RWPE2 (cell line): ENCODE results near the gene WIZ.

Experiments used
- ATAC-seq: fragments of 200-7000 bp; cut with Tn5 transposase; 3 replicates; pipeline ENCODE4 v1.9.1; 2021; ENCODE audit warnings: low read depth
- DNase-seq: peaks from one replicate; pipeline ENCODE4 v3.0.0-alpha.2; 2020; ENCODE audit warnings: low spot score
- H3K27ac ChIP-seq: fragments of 450-650 bp; 2 replicates; pipeline ENCODE4 v1.5.1; 2017; ENCODE audit warnings: mild to moderate bottlenecking; ENCODE audit not compliant: poor library complexity, severe bottlenecking
- H3K27me3 ChIP-seq: fragments of 250-450 bp; sonication (Bioruptor Pico); 2 replicates; pipeline ENCODE4 v1.5.1; 2021; ENCODE audit warnings: mild to moderate bottlenecking, moderate library complexity; ENCODE audit not compliant: insufficient read depth, poor library complexity, severe bottlenecking
- H3K36me3 ChIP-seq: fragments of 250-450 bp; sonication (Bioruptor Pico); 2 replicates; pipeline ENCODE4 v1.5.1; 2020; ENCODE audit warnings: low read depth, mild to moderate bottlenecking, moderate library complexity
- H3K4me1 ChIP-seq: fragments of 250-450 bp; sonication (Bioruptor Pico); 2 replicates; pipeline ENCODE4 v1.5.1; 2021; ENCODE audit warnings: mild to moderate bottlenecking, moderate library complexity; ENCODE audit not compliant: insufficient read depth, poor library complexity, severe bottlenecking
- H3K4me3 ChIP-seq: fragments of 250-450 bp; sonication (Bioruptor Pico); 2 replicates; pipeline ENCODE4 v1.5.1; 2021; ENCODE audit warnings: mild to moderate bottlenecking, moderate library complexity; ENCODE audit not compliant: severe bottlenecking
- H3K9me3 ChIP-seq: fragments of 250-450 bp; sonication (Bioruptor Pico); 2 replicates; pipeline ENCODE4 v1.5.1; 2021; ENCODE audit warnings: mild to moderate bottlenecking, moderate library complexity; ENCODE audit not compliant: severe bottlenecking
- TF ChIP-seq, protein P1 (sequence below): fragments of 450-650 bp; IDR thresholded peaks from one replicate; pipeline ENCODE4 v1.5.1; 2017; ENCODE audit warnings: mild to moderate bottlenecking, moderate library complexity; ENCODE audit not compliant: poor library complexity, severe bottlenecking

Gene WIZ

DNA sequence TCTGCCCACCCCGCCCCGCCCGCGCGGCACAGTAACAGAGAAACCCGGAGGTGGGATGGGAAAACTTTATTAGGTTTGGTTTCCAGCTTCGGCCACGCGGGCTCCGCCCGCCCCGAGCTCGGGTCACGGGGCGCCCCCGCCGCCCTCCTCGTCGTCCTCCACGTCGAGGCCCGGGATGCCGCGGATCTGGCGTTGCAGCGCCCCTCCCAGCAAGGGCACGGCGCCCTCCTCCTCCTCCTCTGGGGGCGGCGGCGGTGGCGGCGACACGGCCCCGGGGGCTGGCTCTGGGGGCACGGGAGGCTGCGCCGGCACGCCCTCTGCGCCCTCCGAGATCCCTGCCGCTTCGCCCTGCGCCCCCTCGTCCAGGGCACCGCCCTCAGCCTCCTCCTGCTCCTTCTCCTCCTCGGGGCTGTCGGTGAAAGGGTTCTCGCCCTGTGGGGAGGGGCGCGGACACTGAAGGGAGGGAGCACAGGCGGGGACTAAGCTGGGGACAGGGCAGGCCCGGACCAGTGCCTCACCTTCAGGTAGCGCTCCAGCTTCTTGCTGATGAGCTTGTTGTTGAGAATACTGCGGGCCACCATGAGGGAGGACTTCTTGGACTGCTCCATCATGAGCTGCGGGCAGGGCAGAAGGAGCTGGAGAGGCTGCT lies 69.6 kb downstream of the WIZ start:
- Histone ChIP-seq H3K36me3 (peaks cover 10% of the 10 kb centered on the region; the same call in 1 of the 2 replicates), H3K4me3 (peak overlapping the region; percentile 72), H3K9me3 (no peaks in the 10 kb centered on the region), H3K27ac (peak overlapping the region; percentile 85), H3K4me1 (peaks cover 7% of the 10 kb centered on the region), H3K27me3 (no peaks in the 10 kb centered on the region)
- no peak for DNase-seq
- TF ChIP-seq, protein P1, sequence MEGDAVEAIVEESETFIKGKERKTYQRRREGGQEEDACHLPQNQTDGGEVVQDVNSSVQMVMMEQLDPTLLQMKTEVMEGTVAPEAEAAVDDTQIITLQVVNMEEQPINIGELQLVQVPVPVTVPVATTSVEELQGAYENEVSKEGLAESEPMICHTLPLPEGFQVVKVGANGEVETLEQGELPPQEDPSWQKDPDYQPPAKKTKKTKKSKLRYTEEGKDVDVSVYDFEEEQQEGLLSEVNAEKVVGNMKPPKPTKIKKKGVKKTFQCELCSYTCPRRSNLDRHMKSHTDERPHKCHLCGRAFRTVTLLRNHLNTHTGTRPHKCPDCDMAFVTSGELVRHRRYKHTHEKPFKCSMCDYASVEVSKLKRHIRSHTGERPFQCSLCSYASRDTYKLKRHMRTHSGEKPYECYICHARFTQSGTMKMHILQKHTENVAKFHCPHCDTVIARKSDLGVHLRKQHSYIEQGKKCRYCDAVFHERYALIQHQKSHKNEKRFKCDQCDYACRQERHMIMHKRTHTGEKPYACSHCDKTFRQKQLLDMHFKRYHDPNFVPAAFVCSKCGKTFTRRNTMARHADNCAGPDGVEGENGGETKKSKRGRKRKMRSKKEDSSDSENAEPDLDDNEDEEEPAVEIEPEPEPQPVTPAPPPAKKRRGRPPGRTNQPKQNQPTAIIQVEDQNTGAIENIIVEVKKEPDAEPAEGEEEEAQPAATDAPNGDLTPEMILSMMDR = no peak
- ATAC-seq = peak; percentile 38

DNA sequence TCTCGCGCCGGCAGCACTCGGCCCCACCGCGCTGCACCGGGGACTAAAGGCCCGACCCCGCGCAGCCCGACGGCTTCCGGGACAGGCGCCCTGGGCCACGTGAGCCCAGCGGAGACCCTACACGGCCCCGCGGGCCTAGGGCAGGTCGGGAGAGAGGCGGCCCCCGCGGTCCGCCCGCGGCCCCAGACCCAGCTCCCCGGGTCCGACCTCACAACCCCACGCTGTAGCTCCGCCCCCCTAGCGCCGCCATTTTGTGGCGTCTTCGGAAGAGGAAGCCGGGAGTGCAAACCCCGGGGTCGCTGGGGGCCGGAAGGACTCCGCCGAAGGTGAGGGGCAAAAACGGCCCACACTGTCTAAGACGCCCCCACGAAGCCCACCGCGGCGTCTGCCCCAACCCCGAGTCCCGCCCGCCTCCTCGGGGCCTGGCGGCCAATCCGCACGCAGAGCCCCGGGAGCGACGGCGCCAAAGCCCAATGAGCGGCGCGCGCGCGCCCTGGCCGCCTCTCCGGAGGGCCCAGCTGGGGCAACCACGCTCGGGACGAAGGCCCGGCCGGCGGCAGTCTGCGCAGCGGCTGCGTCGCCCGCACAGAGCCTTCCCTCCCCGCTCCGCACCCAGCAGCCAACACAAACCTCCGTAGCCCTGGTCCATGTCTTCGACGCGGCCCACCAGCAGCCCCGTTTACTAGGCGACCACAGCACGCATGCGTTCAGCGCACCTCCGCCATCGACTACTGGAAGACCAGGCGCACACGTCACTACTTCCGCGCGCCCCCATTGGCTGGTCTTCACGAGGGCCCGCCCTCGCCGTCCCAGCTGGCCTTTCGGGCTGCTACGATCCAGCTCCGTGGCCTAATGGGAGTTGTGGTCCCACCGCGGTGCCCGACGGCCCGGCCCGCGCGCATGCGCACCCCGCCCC lies 70.4 kb downstream of the WIZ start, which contains the start of gene AKAP8:
Gene AKAP8 (minus strand): TSS at position 705 of the 916 bp plus-strand sequence. CDS start 56 bp downstream, at position 649.
- H3K27ac ChIP-seq = peak within 1 kb of the TSS; percentile 85
- H3K4me1 ChIP-seq = peaks cover 7% of the 10 kb centered on the region
- H3K4me3 ChIP-seq = peak within 1 kb of the TSS; percentile 72
- ATAC-seq (peak; percentile 84), DNase-seq (peak; percentile 97)
- peaks cover 10% of the 10 kb centered on the region; the same call in 1 of the 2 replicates for H3K36me3 ChIP-seq
- no peaks in the 10 kb centered on the region for H3K27me3 ChIP-seq
- no peaks in the 10 kb centered on the region for H3K9me3 ChIP-seq
- TF ChIP-seq, protein P1 = no peak

DNA sequence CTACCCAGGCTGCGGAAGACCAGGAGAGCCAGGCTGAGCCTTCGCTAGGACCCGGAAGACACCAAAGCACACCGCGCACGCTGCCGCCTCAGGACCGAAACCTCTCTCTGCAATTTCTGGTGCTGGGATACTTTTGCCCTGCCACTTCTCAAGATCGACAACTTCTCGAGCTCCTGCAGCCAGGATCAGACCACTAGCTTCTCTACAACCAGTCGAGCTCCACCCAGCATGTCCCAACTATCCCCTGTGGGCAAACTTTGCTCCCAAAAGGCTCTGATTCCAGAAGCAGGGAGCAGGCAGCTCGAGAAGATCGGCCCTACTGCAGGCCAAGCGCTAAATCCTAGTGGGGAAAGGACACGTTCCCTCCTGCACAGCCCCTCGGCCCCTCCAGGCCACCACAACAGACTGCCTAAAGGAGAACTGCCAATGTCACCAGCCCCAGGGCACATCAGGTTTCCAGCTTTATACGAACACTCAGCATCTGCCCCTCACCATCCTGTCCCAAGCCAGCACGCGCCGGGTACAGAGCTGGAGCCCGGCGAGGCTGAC lies 71.1 kb downstream of the WIZ start:
- peak overlapping the region; percentile 85 for H3K27ac ChIP-seq
- peaks cover 7% of the 10 kb centered on the region for H3K4me1 ChIP-seq
- DNase-seq (no peak), ATAC-seq (peak; percentile 18; the same call in 1 of the 3 replicates)
- H3K27me3 ChIP-seq = no peaks in the 10 kb centered on the region
- H3K9me3 ChIP-seq = no peaks in the 10 kb centered on the region
- TF ChIP-seq, protein P1 = no peak
- peaks cover 12% of the 10 kb centered on the region; the same call in 1 of the 2 replicates for H3K36me3 ChIP-seq
- H3K4me3 ChIP-seq = peak overlapping the region; percentile 72

DNA sequence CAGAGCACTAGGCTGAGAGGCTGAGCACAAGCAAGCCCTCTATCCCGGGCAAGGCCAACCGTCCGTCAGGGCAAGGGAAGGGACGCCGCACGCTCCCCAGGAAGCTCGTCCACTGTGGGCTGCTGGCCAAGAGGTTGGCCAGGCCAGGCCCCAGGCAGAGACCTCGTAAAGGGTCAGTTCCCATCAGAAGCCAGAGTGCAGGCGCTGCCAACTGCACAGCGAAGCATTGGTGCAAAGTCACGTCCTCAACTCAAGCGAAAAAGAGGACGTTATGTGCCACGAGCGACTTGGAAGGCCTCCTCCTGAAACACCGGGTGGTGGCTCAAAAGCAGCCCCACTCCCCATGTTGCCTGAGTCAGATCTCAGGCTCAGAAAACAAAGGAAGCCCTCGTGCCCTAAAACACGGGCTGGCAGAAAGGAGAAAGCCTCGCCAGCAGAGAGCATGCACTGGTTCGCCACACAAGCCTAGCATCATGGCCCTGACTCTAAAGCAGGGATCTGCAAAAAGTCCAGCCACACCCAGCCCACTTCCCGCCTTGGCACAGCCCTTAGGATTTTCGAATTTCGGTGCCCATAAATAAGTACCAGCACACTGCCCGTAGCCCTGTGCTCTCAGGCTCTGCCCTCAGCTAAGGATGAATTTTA lies 74.8 kb downstream of the WIZ start:
- no peak overlapping the region for H3K4me3 ChIP-seq
- no peak overlapping the region for H3K27ac ChIP-seq
- TF ChIP-seq, protein P1 = no peak
- ATAC-seq = no peak
- no peaks in the 10 kb centered on the region for H3K27me3 ChIP-seq
- H3K9me3 ChIP-seq = no peaks in the 10 kb centered on the region
- H3K4me1 ChIP-seq = peaks cover 4% of the 10 kb centered on the region
- peaks cover 48% of the 10 kb centered on the region for H3K36me3 ChIP-seq
- DNase-seq = no peak
